GM13977 (cell line): ENCODE data around the gene DAGLA.

Experiments
- DNase-seq: peaks from one replicate; pipeline ENCODE4 v3.0.0; 2012; ENCODE audit warnings: low spot score
- in situ Hi-C: fragments of 300-500 bp; cut with MboI; formaldehyde crosslinking; loops from one replicate; pipeline ENCODE4 v1.12.0; 2022; ENCODE audit warnings: low sequenced_read_pairs, low pct_unique_long_range_greater_than_20kb, mixed read lengths, inconsistent platforms; ENCODE audit not compliant: unreplicated experiment
- TF ChIP-seq, protein P1 (sequence below): IDR thresholded peaks from 2 replicates; pipeline ENCODE4 v1.5.1; 2012; ENCODE audit warnings: mild to moderate bottlenecking, control low read depth; ENCODE audit not compliant: insufficient read depth; ENCODE audit errors: extremely low read depth, missing control alignments

The DAGLA gene

DNA sequence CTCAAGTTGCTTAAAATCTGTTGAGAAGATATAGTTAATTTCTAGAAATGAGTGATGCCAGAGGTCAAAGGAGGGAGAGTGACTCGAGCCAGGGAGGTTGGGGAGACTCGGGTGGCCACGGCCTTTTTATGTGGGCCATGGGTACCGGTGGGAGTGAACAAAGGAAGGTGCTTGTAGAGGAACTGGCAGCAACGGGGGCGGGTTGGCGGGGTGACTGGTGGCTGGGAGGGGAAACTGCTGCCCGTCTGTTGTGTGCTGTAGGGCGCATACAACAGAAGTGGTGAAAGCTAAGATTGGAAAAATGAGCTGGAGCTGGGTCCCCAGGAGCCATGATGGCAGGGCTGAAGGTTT lies 5.4 kb downstream of the DAGLA start:
- in situ Hi-C loops, result no loop called here
- no peak for DNase-seq
- TF ChIP-seq, protein P1, sequence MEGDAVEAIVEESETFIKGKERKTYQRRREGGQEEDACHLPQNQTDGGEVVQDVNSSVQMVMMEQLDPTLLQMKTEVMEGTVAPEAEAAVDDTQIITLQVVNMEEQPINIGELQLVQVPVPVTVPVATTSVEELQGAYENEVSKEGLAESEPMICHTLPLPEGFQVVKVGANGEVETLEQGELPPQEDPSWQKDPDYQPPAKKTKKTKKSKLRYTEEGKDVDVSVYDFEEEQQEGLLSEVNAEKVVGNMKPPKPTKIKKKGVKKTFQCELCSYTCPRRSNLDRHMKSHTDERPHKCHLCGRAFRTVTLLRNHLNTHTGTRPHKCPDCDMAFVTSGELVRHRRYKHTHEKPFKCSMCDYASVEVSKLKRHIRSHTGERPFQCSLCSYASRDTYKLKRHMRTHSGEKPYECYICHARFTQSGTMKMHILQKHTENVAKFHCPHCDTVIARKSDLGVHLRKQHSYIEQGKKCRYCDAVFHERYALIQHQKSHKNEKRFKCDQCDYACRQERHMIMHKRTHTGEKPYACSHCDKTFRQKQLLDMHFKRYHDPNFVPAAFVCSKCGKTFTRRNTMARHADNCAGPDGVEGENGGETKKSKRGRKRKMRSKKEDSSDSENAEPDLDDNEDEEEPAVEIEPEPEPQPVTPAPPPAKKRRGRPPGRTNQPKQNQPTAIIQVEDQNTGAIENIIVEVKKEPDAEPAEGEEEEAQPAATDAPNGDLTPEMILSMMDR, result no peak

- in situ Hi-C loops, result no loop called here
- TF ChIP-seq, protein P1, result no peak
- no peak for DNase-seq
Measured at GRCh38 chr11:61686066-61686465, 5.9 kb downstream of the DAGLA start.

DNA sequence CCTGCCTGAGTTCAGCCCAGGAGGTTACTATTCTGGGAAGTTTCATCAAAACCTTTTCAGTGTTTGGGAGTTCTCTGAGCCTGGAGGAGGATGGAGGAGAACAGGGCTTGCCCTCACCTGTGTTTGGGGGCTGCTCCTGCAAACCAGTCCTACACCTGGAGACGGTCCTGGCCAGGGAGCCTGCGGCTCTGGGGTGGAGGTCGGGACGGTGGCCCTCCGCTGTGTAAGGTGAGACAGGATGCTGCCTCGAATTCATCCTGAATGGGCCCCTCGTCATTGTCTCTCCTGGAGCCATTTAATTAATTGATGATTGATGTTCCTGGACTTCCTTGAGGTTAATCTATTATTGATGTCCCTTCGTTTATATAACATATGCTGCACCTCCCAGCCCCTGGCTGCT lies 6.3 kb downstream of the DAGLA start:
- in situ Hi-C loops, result no loop called here
- TF ChIP-seq, protein P1, result no peak
- DNase-seq, result no peak

GRCh38 chr11:61687420-61687819 lies 7.2 kb downstream of the DAGLA start:
- in situ Hi-C loops, result no loop called here
- no peak for DNase-seq
- TF ChIP-seq, protein P1, result no peak

DNA sequence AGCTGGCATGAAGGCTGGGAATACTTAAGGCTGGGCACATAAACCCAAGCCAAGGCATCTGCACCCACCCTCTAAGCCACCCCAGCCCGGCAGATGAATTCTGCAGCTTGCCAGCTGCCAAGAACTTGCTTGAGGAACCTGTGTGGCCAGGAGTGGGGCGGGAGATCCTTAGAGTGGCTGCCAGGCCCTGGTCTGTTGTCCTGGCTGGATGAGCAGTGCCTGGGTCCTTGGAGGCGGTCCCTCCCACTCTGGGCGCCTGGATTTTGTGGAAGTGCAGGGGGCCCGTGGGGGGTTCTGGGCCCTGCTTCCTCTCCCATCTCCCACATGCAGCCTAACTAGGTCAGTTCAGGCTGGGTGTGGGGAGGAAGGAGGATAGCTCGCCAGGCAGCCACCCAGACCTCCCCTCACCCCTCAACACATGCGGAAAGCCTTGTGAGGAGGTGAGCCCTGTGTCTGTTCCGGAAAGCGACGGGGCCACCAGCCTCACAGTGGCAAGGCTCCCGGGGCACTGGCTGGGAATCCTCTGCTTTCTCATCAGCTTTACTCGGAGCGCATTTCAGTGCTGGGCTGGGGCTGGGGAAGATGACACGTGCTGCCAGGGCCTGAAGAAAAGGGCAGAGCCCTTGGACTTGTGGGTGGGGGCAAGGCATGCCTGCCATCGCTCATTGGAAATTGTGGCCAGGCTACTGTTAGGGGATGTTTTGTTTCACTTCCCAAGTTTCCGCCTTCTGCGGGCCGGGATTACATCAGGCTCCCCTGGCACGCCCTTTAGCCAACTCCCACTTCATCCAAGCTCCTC lies 8.4 kb downstream of the DAGLA start:
- DNase-seq, result no peak
- in situ Hi-C loops, result no loop called here
- TF ChIP-seq, protein P1, result no peak

DNA sequence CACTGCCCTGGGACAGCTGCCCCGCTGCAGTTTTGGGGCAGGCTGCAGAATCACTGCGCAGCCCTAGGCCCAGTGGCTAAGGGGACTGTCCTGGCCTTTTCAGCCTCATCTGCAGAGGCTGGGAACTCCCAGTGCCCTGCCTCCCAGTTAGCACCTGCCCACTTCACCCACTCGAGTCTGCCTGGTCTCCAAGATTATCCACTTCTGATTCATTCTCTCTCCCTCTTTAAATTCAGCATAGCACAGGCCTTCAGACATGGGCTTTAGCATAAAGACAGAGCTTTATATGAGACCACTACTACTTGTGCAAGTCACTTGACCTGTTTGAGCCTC lies 8.9 kb downstream of the DAGLA start:
- TF ChIP-seq, protein P1, result no peak
- in situ Hi-C loops, result no loop called here
- DNase-seq, result no peak
